Liver (tissue), 9 donors: ENCODE data around the gene GTPBP3. TPM values are rescaled to one million over a fixed set of nuclear protein-coding genes. Genes with fewer than 3 reads are reported as not detected.
A peak's percentile ranks its signal among the peaks of the same experiment; 100 is the strongest.

Experiments
- DNase-seq: peaks from one replicate; pipeline ENCODE4 v3.0.0-alpha.2; 2017; ENCODE audit warnings: low spot score
- H3K27ac ChIP-seq, 2 donors: one replicate each; pipeline ENCODE4 v1.7.0; 2013; ENCODE audit warnings: inconsistent platforms in 2 of 2, low read length in 2 of 2, control low read depth in 1 of 2, low read depth in 1 of 2, mild to moderate bottlenecking in 1 of 2
- H3K27me3 ChIP-seq, 4 donors: one replicate each; pipeline versions ENCODE4 v1.6.1 to v1.7.0; 2013; ENCODE audit warnings: low read length in 3 of 4, inconsistent platforms in 1 of 4, mild to moderate bottlenecking in 1 of 4, moderate library complexity in 1 of 4; ENCODE audit not compliant: control insufficient read depth in 4 of 4, insufficient read depth in 4 of 4
- H3K36me3 ChIP-seq, 4 donors: one replicate each; pipeline versions ENCODE4 v1.6.1 to v1.7.0; 2013; ENCODE audit warnings: low read length in 3 of 4, mild to moderate bottlenecking in 3 of 4, low read depth in 1 of 4, moderate library complexity in 1 of 4; ENCODE audit not compliant: control insufficient read depth in 4 of 4, insufficient read depth in 3 of 4
- H3K4me1 ChIP-seq, 4 donors: one replicate each; pipeline versions ENCODE4 v1.6.1 to v1.7.0; 2013; ENCODE audit warnings: low read length in 3 of 4, mild to moderate bottlenecking in 3 of 4, moderate library complexity in 1 of 4; ENCODE audit not compliant: control insufficient read depth in 4 of 4, insufficient read depth in 4 of 4
- H3K4me3 ChIP-seq, 3 donors: one replicate each; pipeline versions ENCODE4 v1.6.1 to v1.7.0; 2013; ENCODE audit warnings: low read length in 3 of 3, control low read depth in 1 of 3, low read depth in 1 of 3, mild to moderate bottlenecking in 1 of 3
- H3K9ac ChIP-seq, 2 donors: one replicate each; pipeline ENCODE4 v1.7.0; 2013; ENCODE audit warnings: low read length in 2 of 2, mild to moderate bottlenecking in 2 of 2, moderate library complexity in 2 of 2, control low read depth in 1 of 2, low read depth in 1 of 2
- H3K9me3 ChIP-seq, 4 donors: one replicate each; pipeline versions ENCODE4 v1.6.1 to v1.7.0; 2013; ENCODE audit warnings: low read length in 3 of 4; ENCODE audit not compliant: control insufficient read depth in 4 of 4
- CTCF ChIP-seq: fragments of 150-350 bp; IDR thresholded peaks from 2 replicates; pipeline ENCODE4 v1.5.1; 2017; ENCODE audit warnings: improper control_type of control experiment, low read depth, low read length; ENCODE audit not compliant: missing input control
- EGR1 ChIP-seq, 2 donors: IDR thresholded peaks; 2 replicates each; pipeline ENCODE4 v1.6.1; 2016 to 2018; ENCODE audit warnings: antibody characterized with exemption in 2 of 2, low read depth in 2 of 2
- FOXA1 ChIP-seq: IDR thresholded peaks from 2 replicates; pipeline ENCODE4 v1.6.1; 2016; ENCODE audit warnings: antibody characterized with exemption
- GABPA ChIP-seq, 2 donors: IDR thresholded peaks in 1 of 2; conservative IDR thresholded peaks in 1 of 2; 2 replicates each; pipeline ENCODE4 v1.6.1; 2016; ENCODE audit warnings: antibody characterized with exemption in 2 of 2, mild to moderate bottlenecking in 1 of 2, moderate library complexity in 1 of 2
- HNF4A ChIP-seq, 2 donors: conservative IDR thresholded peaks; 2 replicates each; pipeline ENCODE4 v1.6.1; 2016; ENCODE audit warnings: antibody characterized with exemption in 2 of 2, mild to moderate bottlenecking in 2 of 2
- HNF4G ChIP-seq: IDR thresholded peaks from 2 replicates; pipeline ENCODE4 v1.6.1; 2016; ENCODE audit warnings: antibody characterized with exemption
- MAX ChIP-seq: IDR thresholded peaks from 2 replicates; pipeline ENCODE4 v1.6.1; 2016; ENCODE audit warnings: antibody characterized with exemption
- NR2F2 ChIP-seq: IDR thresholded peaks from 2 replicates; pipeline ENCODE4 v1.6.1; 2016; ENCODE audit warnings: antibody characterized with exemption
- RAD21 ChIP-seq, 2 donors: IDR thresholded peaks; 2 replicates each; pipeline ENCODE4 v1.6.1; 2016; ENCODE audit warnings: antibody characterized with exemption in 2 of 2, mild to moderate bottlenecking in 2 of 2
- SP1 ChIP-seq: IDR thresholded peaks from 2 replicates; pipeline ENCODE4 v1.6.1; 2018; ENCODE audit warnings: antibody characterized with exemption, mild to moderate bottlenecking
- YY1 ChIP-seq: IDR thresholded peaks from 2 replicates; pipeline ENCODE4 v1.6.1; 2016; ENCODE audit warnings: antibody characterized with exemption, mild to moderate bottlenecking
- ZBTB33 ChIP-seq: IDR thresholded peaks from 2 replicates; pipeline ENCODE4 v1.6.1; 2016; ENCODE audit warnings: antibody characterized with exemption
- WGBS: extraction: QIAGEN DNeasy Blood & Tissue Kit; methylation state at CpG from one replicate; pipeline ENCODE4 v1.1.7; 2013; 5-methylcytosine and 5-hydroxymethylcytosine counted together
- polyA plus RNA-seq, 2 donors: library from polyadenylated mRNA; stranded (reverse) in 1 of 2; unstranded in 1 of 2; fragments of 200-250 nt in 1 of 2; fragments of >200 nt in 1 of 2; fragmentation: Nextera tagmentation in 1 of 2; extraction: Ambion mirVana in 1 of 2; gene quantifications; one replicate each; pipeline versions ENCODE4 v1.2.1 to v1.2.3, GENCODE V29; 2013 to 2015
- total RNA-seq, 2 donors: library from RNA; depleted of rRNA; stranded (reverse); fragments of >200 nt; gene quantifications; one replicate each; pipeline ENCODE4 v1.2.3, GENCODE V29; 2014
- TF ChIP-seq, protein P1 (sequence below): IDR thresholded peaks from 2 replicates; pipeline ENCODE4 v1.6.1; 2016; ENCODE audit warnings: antibody characterized with exemption
- donor health status: healthy.
- donor health status: healthy.
- donor health status: healthy.
- donor health status: healthy.
- donor health status: healthy.

The GTPBP3 gene
- total and polyA plus RNA-seq, 4 donors, result 4.9 to 15.5 (median 9.6) TPM

DNA sequence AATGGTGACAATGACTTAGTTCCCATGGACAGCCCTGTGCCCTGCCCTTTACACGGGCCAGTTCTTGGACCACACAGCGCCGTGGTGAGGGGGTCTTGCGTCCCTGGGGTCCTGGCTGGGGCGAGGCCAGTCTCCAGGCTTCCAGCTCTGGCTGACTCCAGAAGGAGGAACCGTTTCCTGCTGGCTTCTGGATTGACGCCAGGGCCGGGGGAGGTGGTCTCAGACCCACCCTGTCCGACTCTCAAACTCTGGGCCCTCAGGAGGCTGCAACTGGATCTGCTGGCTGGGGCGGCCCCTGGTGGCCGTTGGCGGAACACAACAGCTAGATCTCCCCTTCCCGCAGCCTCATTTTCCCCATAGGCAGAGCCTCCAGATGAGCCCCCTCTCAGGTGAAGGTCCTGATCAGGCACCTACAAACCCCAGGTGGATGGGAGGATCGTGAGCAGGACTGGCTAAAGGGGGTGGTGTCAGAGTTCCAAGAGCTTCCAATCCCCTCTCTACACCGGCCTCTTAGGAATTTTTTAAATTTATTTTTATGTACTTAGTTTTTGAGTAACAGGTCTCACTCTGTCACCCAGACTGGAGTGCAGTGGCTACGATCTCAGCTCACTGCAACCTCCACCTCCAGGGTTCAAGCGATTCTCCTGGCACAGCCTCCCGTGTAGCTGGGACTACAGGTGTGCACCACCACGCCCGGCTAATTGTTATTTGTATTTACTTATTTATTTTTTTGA is 48.7 kb downstream of the GTPBP3 start:
- H3K9me3 ChIP-seq, result no peaks in the 10 kb centered on the region

DNA sequence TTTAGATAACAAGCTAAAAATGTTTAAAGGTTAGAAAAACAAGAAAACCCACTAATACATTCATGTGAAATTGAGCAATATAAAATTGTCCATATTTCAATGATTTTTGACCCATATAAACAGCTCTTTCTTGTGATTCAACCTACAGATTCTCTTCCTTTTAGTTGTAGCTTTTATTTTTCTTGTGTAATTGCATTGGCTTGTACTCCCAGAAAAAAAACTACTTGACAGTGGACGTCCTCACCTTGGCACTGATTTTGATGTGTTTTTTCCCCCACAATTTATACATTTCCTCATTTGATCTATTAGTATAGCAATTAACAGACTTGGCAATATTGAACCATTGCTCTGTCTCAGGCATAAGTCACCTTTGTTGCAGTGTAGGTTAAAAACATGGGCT is 51.9 kb downstream of the GTPBP3 start:
- no peak overlapping the region for H3K4me3 ChIP-seq
- 48% methylated on average over 1 of the region's 1 CpG for WGBS
- TF ChIP-seq HNF4A (conservative IDR thresholded peaks at IDR 0.05) (no peak), GABPA (IDR thresholded peaks at IDR 0.05 in 1 of 2, conservative IDR thresholded peaks at IDR 0.05 in 1 of 2) (no peak), SP1 (no peak), RAD21 (IDR thresholded peaks at IDR 0.05) (no peak), EGR1 (IDR thresholded peaks at IDR 0.05; ENCODE audit: low read depth in 2 of 2) (no peak), ZBTB33 (no peak), HNF4G (no peak)
- H3K4me1 ChIP-seq, result peaks cover 1 to 17% (median 9%) of the 10 kb centered on the region in 4 donors
- DNase-seq, result no peak
- H3K9me3 ChIP-seq, result no peaks in the 10 kb centered on the region
- no peak overlapping the region for H3K27ac ChIP-seq
- H3K27me3 ChIP-seq, result peaks cover 0 to 4% (median 0%) of the 10 kb centered on the region in 4 donors
- no peaks in the 10 kb centered on the region for H3K36me3 ChIP-seq
- H3K9ac ChIP-seq, result no peak overlapping the region

More for the DNA sequence above, 48.7 kb downstream of the GTPBP3 start:
- peaks cover 0 to 4% (median 0%) of the 10 kb centered on the region in 4 donors for H3K27me3 ChIP-seq
- peak; percentile 77 for DNase-seq
- H3K27ac ChIP-seq, result no peak overlapping the region
- WGBS, result 34% methylated on average over 20 of the region's 20 CpGs
- H3K9ac ChIP-seq, result no peak overlapping the region
- TF ChIP-seq RAD21 (IDR thresholded peaks at IDR 0.05), result peak; percentile 76 to 87
- peak; percentile 80 for TF ChIP-seq CTCF
- TF ChIP-seq, protein P1, sequence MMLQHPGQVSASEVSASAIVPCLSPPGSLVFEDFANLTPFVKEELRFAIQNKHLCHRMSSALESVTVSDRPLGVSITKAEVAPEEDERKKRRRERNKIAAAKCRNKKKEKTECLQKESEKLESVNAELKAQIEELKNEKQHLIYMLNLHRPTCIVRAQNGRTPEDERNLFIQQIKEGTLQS, result no peak
- no peak for TF ChIP-seq FOXA1
- no peak for TF ChIP-seq HNF4G
- no peak for TF ChIP-seq YY1
- TF ChIP-seq MAX, result no peak
- TF ChIP-seq NR2F2, result no peak
- no peak overlapping the region for H3K4me3 ChIP-seq
- no peaks in the 10 kb centered on the region for H3K36me3 ChIP-seq
- peaks cover 0 to 6% (median 2%) of the 10 kb centered on the region in 4 donors for H3K4me1 ChIP-seq
